Esophagus (tissue), 2 donors: ENCODE measurements around the gene LRP10. TPM values are rescaled to one million over a fixed set of nuclear protein-coding genes. Genes with fewer than 3 reads are reported as not detected.
A peak's percentile ranks its signal among the peaks of the same experiment; 100 is the strongest.
"Not testable (repeated sequence)": the region's sequence is repeated elsewhere in the genome, so short reads cannot be mapped to it uniquely, and the experiment has no call there.

Source experiments
- H3K27ac ChIP-seq, 2 donors: one replicate each; pipeline ENCODE4 v1.5.1; 2013; ENCODE audit warnings: low read depth in 2 of 2, mild to moderate bottlenecking in 2 of 2, inconsistent platforms in 1 of 2, low read length in 1 of 2, moderate library complexity in 1 of 2
- H3K27me3 ChIP-seq, 2 donors: one replicate each; pipeline ENCODE4 v1.6.1; 2013; ENCODE audit warnings: low read length in 2 of 2, control low read depth in 1 of 2, mild to moderate bottlenecking in 1 of 2; ENCODE audit not compliant: insufficient read depth in 2 of 2, control insufficient read depth in 1 of 2
- H3K36me3 ChIP-seq, 2 donors: one replicate each; pipeline ENCODE4 v1.6.1; 2013; ENCODE audit warnings: low read length in 1 of 2; ENCODE audit not compliant: control insufficient read depth in 2 of 2, insufficient read depth in 2 of 2
- H3K4me1 ChIP-seq, 2 donors: one replicate each; pipeline ENCODE4 v1.6.1; 2013; ENCODE audit warnings: low read length in 1 of 2; ENCODE audit not compliant: control insufficient read depth in 2 of 2, insufficient read depth in 2 of 2
- H3K4me3 ChIP-seq, 2 donors: one replicate each; pipeline ENCODE4 v1.5.1; 2013; ENCODE audit warnings: low read length in 2 of 2, mild to moderate bottlenecking in 2 of 2, low read depth in 1 of 2, moderate library complexity in 1 of 2
- H3K9me3 ChIP-seq, 2 donors: one replicate each; pipeline ENCODE4 v1.6.1; 2013; ENCODE audit warnings: mild to moderate bottlenecking in 2 of 2, low read depth in 1 of 2, low read length in 1 of 2, moderate library complexity in 1 of 2; ENCODE audit not compliant: control insufficient read depth in 2 of 2, insufficient read depth in 1 of 2
- WGBS, 2 donors: extraction: QIAGEN DNeasy Blood & Tissue Kit; methylation state at CpG; one replicate each; pipeline ENCODE4 v1.1.7; 2013; 5-methylcytosine and 5-hydroxymethylcytosine counted together
- polyA plus RNA-seq, 2 donors: library from polyadenylated mRNA; stranded (reverse); fragments of 200-250 nt; gene quantifications; one replicate each; pipeline ENCODE4 v1.2.3, GENCODE V29; 2013
- donor health status: healthy with polysubstance abuse.
- donor health status: Bipolar disorder and iron deficiency.

The LRP10 gene
- polyA plus RNA-seq, 2 donors: 69.8 to 129 TPM

DNA sequence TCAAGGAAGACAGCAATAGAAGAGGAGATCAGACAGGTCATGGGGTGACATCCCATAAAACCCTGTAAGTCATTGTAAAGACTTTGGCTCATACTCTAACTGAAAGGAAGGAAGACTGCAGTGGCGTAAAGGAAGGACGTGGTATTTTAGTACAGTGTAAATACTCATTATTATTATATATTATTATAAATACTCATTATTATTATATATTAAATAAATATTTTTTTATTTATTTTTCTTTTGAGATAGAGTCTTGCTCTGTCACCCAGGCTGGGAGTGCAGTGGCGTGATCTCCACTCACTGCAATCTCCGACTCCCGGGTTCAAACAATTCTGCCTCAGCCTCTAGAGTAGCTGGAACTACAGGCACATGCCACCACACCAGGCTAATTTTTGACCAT lies 15.1 kb upstream of the LRP10 start:
- H3K4me1 ChIP-seq: peaks cover 2 to 4% of the 10 kb centered on the region in 2 donors
- no peaks in the 10 kb centered on the region for H3K9me3 ChIP-seq
- WGBS, 2 donors: 92 to 95% methylated on average over 5 of the region's 5 CpGs
- H3K27me3 ChIP-seq: no peaks in the 10 kb centered on the region
- no peaks in the 10 kb centered on the region for H3K36me3 ChIP-seq
- H3K27ac ChIP-seq: no peak overlapping the region
- H3K4me3 ChIP-seq: no peak overlapping the region

DNA sequence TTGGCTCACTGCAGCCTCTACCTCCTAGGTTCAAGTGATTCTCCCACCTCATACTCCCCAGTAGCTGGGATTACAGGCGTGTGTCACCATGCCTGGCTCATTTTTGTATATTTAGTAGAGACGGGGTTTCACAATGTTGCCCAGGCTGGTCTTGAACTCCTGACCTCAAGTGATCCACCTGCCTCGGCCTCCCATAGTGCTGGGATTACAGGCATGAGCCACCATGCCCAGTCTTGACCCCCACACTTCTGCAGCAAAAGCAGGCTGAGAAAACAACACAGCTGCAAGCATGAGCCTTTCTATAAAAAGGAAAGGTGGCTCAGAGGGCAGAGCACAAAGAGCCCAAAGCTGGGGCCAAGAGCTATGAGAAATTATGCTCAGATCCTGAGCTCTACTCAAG lies 11.2 kb upstream of the LRP10 start:
- H3K27ac ChIP-seq, H3K4me3 ChIP-seq, H3K36me3 ChIP-seq, H3K9me3 ChIP-seq, H3K27me3 ChIP-seq, H3K4me1 ChIP-seq: not testable (repeated sequence)
- 55 to 64% methylated on average over 3 of the region's 3 CpGs for WGBS, 2 donors

DNA sequence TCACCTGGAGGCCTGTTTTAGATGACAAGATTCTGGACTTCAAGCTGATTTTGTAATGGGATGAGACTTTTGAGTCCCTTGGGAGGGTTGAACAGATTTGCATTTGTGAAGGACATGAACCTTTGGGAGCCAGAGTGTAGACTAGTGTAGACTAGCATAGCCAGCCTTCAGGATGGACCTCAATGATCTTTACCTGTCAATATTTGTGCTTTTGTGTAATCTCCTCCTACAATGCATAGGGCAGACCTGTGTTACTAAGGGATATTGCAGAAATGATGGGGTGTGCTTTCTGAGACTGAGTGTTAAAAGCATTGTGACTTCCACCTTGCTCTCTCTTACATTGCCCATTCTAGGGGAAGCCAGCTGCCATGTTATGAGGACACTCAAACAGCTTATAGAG lies 9.9 kb upstream of the LRP10 start:
- Histone ChIP-seq H3K36me3 (no peaks in the 10 kb centered on the region), H3K27me3 (no peaks in the 10 kb centered on the region), H3K4me1 (peaks cover 0 to 2% of the 10 kb centered on the region in 2 donors), H3K9me3 (peaks cover 0 to 4% of the 10 kb centered on the region in 2 donors), H3K4me3 (no peak overlapping the region), H3K27ac (no peak overlapping the region)

DNA sequence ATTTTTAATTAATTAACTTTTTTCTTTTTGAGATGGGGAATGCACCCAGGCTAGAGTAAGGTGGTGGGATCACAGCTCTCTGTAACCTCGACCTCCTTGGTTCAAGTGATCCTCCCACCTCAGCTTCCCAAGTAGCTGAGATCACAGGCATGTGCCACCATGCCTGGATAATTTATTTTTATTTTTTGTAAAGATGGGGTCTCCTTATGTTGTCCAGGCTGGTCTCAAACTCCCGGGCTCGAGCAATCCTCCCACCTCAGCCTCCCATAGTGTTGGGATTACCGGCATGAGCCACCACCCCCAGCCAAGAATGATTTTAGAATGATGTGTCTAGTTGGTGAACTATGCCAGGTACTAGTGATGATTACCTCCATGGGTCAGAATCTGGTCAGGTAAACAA lies 6.6 kb upstream of the LRP10 start:
- no peak overlapping the region for H3K4me3 ChIP-seq
- H3K9me3 ChIP-seq: peaks cover 0 to 4% of the 10 kb centered on the region in 2 donors
- no peaks in the 10 kb centered on the region for H3K27me3 ChIP-seq
- WGBS, 2 donors: 85 to 88% methylated on average over 4 of the region's 4 CpGs
- no peaks in the 10 kb centered on the region for H3K36me3 ChIP-seq
- H3K27ac ChIP-seq: no peak overlapping the region
- peaks cover 0 to 2% of the 10 kb centered on the region in 2 donors for H3K4me1 ChIP-seq

DNA sequence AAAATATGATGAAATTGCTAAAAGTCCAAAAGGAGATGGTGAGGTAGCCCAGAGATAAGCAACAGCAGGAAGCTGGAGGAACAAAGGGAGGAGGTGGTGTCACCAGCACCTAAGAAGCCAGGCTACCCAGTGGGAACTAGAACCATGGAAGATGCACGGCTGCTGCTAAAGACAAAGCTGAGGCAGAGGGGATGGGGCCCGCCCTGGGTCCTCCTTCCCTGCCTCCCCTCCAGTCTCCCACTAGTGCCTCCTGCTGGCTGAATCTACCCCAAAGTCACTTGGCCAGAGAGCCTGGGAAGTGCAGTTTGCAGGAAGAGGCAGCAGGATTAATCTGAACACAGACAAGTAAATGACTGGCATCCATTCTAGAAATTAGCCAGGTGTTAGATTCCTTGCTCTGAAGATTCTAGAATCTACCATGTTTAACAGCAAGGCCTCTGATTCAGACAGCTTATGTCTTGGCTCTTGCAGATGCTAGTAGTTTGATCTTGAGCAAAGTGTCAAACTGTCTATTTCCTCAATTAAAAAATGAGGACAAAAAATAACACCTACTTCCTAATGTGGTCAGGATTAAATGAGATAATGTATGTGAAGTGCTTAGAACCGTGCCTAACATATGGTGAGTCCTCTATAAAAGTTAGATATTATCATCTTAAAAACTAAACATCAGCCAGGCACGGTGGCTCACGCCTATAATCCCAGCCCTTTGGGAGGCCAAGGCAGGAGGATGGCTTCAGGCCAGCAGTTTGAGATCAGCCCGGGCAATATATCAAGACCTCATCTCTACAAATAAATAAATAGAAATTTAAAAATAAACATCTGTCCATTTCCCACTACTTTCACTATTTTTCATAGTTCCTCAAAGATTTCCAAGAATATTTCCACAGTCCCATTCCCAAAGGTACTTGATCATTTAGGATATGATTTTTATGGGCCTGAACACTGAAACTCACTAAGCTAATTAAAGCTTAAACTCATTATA lies 5.8 kb upstream of the LRP10 start:
- H3K36me3 ChIP-seq: no peaks in the 10 kb centered on the region
- no peak overlapping the region for H3K27ac ChIP-seq
- 64 to 66% methylated on average over 6 of the region's 6 CpGs for WGBS, 2 donors
- H3K4me1 ChIP-seq: peaks cover 0 to 2% of the 10 kb centered on the region in 2 donors
- peaks cover 0 to 4% of the 10 kb centered on the region in 2 donors for H3K9me3 ChIP-seq
- no peak overlapping the region for H3K4me3 ChIP-seq
- H3K27me3 ChIP-seq: no peaks in the 10 kb centered on the region

DNA sequence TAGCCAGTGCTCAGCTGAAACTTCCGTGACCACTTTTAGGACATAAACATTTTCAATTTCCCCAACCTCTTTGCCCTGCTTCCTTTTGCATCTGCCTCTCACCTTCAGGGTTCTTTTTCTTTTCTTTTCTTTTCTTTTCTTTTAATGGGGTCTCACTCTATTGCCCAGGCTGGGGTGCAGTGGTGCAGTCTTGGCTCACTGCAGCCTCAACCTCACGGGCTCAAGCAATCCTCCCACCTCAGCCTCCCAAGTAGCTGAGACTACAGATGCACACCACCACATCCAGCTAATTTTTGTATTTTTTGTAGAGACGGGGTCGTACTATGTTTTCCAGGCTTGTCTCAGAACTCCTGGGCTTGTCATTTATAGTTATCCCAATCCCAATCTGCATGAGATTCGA lies 4.7 kb upstream of the LRP10 start:
- H3K9me3 ChIP-seq: peaks cover 0 to under 1% of the 10 kb centered on the region in 2 donors
- H3K27ac ChIP-seq: no peak overlapping the region
- peaks cover 0 to 2% of the 10 kb centered on the region in 2 donors for H3K4me1 ChIP-seq
- no peaks in the 10 kb centered on the region for H3K36me3 ChIP-seq
- no peak overlapping the region for H3K4me3 ChIP-seq
- 97% methylated on average over 5 of the region's 5 CpGs for WGBS, 2 donors
- H3K27me3 ChIP-seq: no peaks in the 10 kb centered on the region

DNA sequence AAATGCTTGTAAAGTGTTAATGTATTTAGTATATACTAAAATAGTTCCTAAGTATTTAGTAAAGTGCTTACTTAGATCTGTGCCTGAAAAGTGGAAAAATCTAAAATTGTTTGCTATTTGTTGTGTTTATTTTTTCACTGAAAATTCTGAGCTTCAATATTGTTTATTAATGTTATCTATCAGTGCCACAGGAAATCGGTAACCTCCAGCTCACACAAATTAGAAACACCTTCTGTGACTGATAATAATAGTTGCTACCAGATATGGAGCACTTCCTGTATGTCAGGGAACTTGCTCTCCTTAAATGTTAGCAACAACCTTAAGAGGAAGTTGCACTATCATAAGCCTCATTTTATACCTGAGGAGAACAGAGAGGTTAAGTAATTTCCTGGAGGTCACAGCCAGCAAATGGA lies 723 bp upstream of the LRP10 start:
- H3K27me3 ChIP-seq: no peaks in the 10 kb centered on the region
- H3K9me3 ChIP-seq: no peaks in the 10 kb centered on the region
- peaks cover 6 to 17% of the 10 kb centered on the region in 2 donors for H3K36me3 ChIP-seq
- H3K4me1 ChIP-seq: peaks cover 0 to 5% of the 10 kb centered on the region in 2 donors
- H3K27ac ChIP-seq: peak overlapping the region; percentile 99 to 100
- peak overlapping the region in 1 of 2 donors; percentile 98 for H3K4me3 ChIP-seq
- 0% methylated on average over 1 of the region's 1 CpG for WGBS, 2 donors

DNA sequence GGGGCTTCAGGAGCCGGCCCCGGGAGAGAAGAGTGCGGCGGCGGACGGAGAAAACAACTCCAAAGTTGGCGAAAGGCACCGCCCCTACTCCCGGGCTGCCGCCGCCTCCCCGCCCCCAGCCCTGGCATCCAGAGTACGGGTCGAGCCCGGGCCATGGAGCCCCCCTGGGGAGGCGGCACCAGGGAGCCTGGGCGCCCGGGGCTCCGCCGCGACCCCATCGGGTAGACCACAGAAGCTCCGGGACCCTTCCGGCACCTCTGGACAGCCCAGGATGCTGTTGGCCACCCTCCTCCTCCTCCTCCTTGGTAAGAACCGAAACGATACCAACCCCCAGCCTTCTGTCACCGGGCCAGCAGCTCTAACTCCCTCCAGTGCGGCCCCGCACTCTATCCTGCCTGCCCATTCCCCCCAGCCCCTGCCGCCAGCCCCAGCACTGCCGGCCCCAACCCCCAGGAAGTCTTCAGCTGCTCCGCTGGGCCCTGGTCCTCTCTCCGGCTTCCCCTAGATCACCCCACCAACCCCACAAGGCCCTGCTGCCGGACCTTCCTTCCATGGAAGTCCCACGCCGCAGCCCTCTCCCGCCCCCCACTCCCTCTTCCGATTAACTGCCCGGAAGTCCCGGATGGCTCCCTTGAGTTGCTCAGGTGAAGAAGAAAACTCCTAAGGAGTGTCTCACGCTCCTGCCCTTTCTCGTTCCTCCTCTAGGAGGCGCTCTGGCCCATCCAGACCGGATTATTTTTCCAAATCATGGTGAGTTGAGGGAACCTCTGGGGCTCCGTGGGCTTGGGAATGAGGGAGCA lies 693 bp downstream of the LRP10 start:
- peaks cover 3 to 5% of the 10 kb centered on the region in 2 donors for H3K4me1 ChIP-seq
- peak overlapping the region; percentile 96 to 98 for H3K4me3 ChIP-seq
- peak overlapping the region; percentile 99 to 100 for H3K27ac ChIP-seq
- H3K27me3 ChIP-seq: no peaks in the 10 kb centered on the region
- 0% methylated on average over 34 to 45 of the region's 45 CpGs for WGBS, 2 donors
- H3K36me3 ChIP-seq: peaks cover 16 to 31% of the 10 kb centered on the region in 2 donors
- H3K9me3 ChIP-seq: no peaks in the 10 kb centered on the region

DNA sequence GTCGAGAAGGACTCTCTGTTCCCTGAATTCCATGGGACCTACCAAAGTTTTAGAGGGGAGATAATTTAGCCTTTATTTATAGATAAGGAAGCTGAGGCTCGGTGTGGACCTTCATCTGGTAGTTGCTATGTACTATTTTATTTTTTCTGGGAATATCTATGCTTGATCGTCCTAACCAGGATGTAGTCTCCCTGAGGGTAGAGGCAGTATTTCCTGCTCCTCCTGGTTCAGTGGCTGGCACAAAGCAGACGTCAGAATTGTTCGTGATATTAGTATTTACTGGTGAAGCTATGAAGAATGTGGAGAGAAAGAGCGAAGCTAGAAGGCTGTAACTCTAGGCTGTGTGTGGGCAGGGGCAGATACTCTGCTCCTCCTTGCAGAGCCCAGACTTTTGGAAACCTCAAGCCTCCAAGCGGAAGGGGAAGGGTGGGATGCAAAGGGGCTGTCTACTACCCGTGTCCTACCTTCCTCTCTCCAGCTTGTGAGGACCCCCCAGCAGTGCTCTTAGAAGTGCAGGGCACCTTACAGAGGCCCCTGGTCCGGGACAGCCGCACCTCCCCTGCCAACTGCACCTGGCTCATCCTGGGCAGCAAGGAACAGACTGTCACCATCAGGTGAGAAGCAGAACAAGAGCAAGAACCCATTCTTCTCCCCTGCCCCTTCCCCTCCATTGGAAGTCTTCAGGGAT lies 1.4 kb downstream of the LRP10 start:
- H3K4me1 ChIP-seq: peaks cover 3 to 5% of the 10 kb centered on the region in 2 donors
- H3K27me3 ChIP-seq: no peaks in the 10 kb centered on the region
- H3K27ac ChIP-seq: peak overlapping the region; percentile 99 to 100
- no peaks in the 10 kb centered on the region for H3K9me3 ChIP-seq
- peak overlapping the region; percentile 96 to 98 for H3K4me3 ChIP-seq
- WGBS, 2 donors: 36 to 39% methylated on average over 10 of the region's 10 CpGs
- peaks cover 16 to 38% of the 10 kb centered on the region in 2 donors for H3K36me3 ChIP-seq
